Thoracic aorta (tissue), 2 donors: ENCODE data around the gene TKTL2. TPM values are rescaled to one million over a fixed set of nuclear protein-coding genes. Genes with fewer than 3 reads are reported as not detected.

Experiments used
- ATAC-seq: fragments of 150-250 bp; one replicate; pipeline ENCODE4 v1.8.0; 2017; ENCODE audit warnings: low read depth; ENCODE audit not compliant: insufficient number of reproducible peaks, low FRiP score
- DNase-seq: peaks from one replicate; pipeline ENCODE4 v3.0.0-alpha.2; 2020; ENCODE audit warnings: low spot score
- H3K27ac ChIP-seq, 2 donors: fragments of 200-600 bp; sonication (generic); 1 replicate in 1 of 2; 2 replicates in 1 of 2; pipeline ENCODE4 v1.5.1; 2016; ENCODE audit warnings: mild to moderate bottlenecking in 2 of 2, moderate library complexity in 2 of 2
- H3K27me3 ChIP-seq: fragments of 200-600 bp; sonication (generic); replicated peaks from 2 replicates; pipeline ENCODE4 v1.6.0; 2016; ENCODE audit warnings: mild to moderate bottlenecking; ENCODE audit not compliant: insufficient read depth
- H3K36me3 ChIP-seq: fragments of 200-600 bp; sonication (generic); one replicate; pipeline ENCODE4 v1.5.1; 2016
- H3K4me1 ChIP-seq, 2 donors: fragments of 200-600 bp; sonication (generic); 1 replicate in 1 of 2; 2 replicates in 1 of 2; pipeline versions ENCODE4 v1.5.1 to v1.6.0; 2016; ENCODE audit warnings: low read depth in 2 of 2, mild to moderate bottlenecking in 1 of 2; ENCODE audit not compliant: control insufficient read depth in 1 of 2
- H3K4me3 ChIP-seq: fragments of 200-600 bp; sonication (generic); 2 replicates; pipeline ENCODE4 v1.5.1; 2016; ENCODE audit warnings: mild to moderate bottlenecking
- H3K9me3 ChIP-seq: fragments of 200-600 bp; sonication (generic); 2 replicates; pipeline ENCODE4 v1.5.1; 2016
- CTCF ChIP-seq: fragments of 200-600 bp; sonication (generic); IDR thresholded peaks from one replicate; pipeline ENCODE4 v1.5.1; 2019; ENCODE audit warnings: antibody characterized with exemption
- total RNA-seq, 2 donors: library from RNA; depleted of rRNA; stranded (reverse); fragments of >200 nt; gene quantifications; one replicate each; pipeline versions ENCODE4 v1.1.0 to v1.2.3, GENCODE V29; 2016

The TKTL2 gene
- total RNA-seq, 2 donors from 2014 or later: 0.21 TPM; not detected in 1

- Histone ChIP-seq H3K4me3 (no peak overlapping the region), H3K4me1 (peaks cover 12 to 17% of the 10 kb centered on the region in 2 donors), H3K36me3 (no peaks in the 10 kb centered on the region), H3K27ac (no peak overlapping the region), H3K9me3 (no peaks in the 10 kb centered on the region), H3K27me3 (no peaks in the 10 kb centered on the region)
- no peak for TF ChIP-seq CTCF
- ATAC-seq (no peak), DNase-seq (no peak)
Observed at GRCh38 chr4:163473130-163473529, 424 bp downstream of the TKTL2 start.

DNA sequence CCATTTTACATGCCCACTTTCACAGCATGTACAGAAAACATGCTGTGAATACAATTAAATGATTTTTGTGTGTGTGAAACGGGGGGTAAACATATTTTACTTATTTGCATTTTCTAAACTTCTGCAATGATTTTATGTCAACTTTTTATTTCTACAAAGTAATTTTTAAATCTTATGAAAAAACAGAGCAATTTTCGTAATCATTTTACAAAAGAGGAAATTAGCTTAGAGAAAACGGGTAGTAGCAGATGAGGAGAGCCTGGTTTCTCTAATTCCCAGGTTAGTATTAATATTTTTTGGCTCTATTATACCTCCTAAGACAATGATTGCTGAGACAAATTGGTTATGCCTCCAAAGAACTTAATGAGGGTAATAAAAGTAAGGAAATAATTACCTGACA, 3.2 kb downstream of the TKTL2 start:
- Histone ChIP-seq H3K4me3 (no peak overlapping the region), H3K27me3 (no peaks in the 10 kb centered on the region), H3K27ac (no peak overlapping the region), H3K9me3 (no peaks in the 10 kb centered on the region), H3K36me3 (no peaks in the 10 kb centered on the region), H3K4me1 (no peaks in the 10 kb centered on the region)
- no peak for TF ChIP-seq CTCF
- ATAC-seq: no peak
- no peak for DNase-seq

DNA sequence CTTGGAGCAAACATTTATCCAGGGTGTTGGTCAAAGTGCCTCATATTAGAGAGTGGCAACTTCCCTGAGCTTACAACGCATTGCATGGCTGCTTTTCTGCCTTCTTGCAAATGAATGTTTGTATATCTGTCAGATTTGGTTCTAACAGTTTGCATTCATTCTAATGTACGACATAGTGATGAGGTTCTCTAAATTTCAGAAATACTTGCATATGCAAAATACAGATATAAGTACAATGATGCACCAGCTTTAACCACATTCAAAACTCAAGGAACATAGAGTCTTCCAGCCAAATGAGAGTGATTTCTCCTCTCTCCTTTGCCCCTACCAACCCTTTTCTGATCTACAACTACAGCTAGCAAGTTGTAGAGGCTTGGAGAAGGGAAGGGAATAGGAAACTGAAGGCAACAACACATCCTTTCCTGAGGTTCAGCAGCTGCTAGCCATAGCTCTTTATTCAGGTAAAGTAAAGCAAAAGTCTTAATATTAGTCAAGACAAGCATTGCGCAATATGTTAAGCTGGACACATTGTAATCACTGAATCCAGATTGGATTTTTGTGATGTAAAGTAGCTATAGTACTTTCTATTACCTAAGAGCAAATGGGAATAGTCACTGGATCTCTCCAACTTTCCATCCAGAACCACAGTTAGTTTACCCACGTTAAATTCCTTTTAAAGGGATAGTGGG, 6.3 kb downstream of the TKTL2 start:
- no peak for TF ChIP-seq CTCF
- Histone ChIP-seq H3K9me3 (no peaks in the 10 kb centered on the region), H3K27me3 (no peaks in the 10 kb centered on the region), H3K36me3 (no peaks in the 10 kb centered on the region), H3K27ac (no peak overlapping the region), H3K4me1 (no peaks in the 10 kb centered on the region), H3K4me3 (no peak overlapping the region)
- ATAC-seq: no peak
- no peak for DNase-seq

DNA sequence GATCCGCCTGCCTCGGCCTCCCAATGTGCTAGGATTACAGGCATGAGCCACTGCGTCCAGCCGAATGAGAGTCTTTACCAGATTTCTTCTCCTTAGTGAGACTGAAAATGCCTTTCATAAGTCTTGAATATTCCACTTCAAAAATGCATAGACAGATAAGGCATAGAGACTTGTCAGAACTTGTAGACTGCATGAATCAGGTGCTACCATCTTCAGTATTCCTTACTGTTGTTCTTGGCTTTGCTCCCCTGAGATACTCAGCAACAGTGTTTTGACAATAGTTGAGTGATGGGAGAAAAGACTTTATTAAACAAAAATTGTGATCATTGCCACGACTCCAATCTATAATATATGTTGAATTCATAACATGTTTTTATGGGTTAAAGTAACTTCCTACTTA, 11.0 kb downstream of the TKTL2 start:
- Histone ChIP-seq H3K4me1 (no peaks in the 10 kb centered on the region), H3K27me3 (no peaks in the 10 kb centered on the region), H3K9me3 (no peaks in the 10 kb centered on the region), H3K36me3 (no peaks in the 10 kb centered on the region), H3K4me3 (no peak overlapping the region), H3K27ac (no peak overlapping the region)
- DNase-seq (no peak), ATAC-seq (no peak)
- no peak for TF ChIP-seq CTCF

- Histone ChIP-seq H3K9me3 (no peaks in the 10 kb centered on the region), H3K4me1 (peaks cover 0 to 6% of the 10 kb centered on the region in 2 donors), H3K27me3 (no peaks in the 10 kb centered on the region), H3K27ac (no peak overlapping the region), H3K36me3 (no peaks in the 10 kb centered on the region), H3K4me3 (no peak overlapping the region)
- no peak for TF ChIP-seq CTCF
- no peak for ATAC-seq
- DNase-seq: no peak
Observed at GRCh38 chr4:163448540-163449203, 24.9 kb downstream of the TKTL2 start.
